Upper lobe of left lung (tissue), 4 donors: ENCODE data around the gene PBXIP1.

Experiments used
- EP300 ChIP-seq, 4 donors: sonication (generic); formaldehyde crosslinking; IDR thresholded peaks; one replicate each; pipeline ENCODE4 v1.5.1; 2017; ENCODE audit warnings: antibody characterized with exemption in 4 of 4, control low read depth in 2 of 4
- POLR2A ChIP-seq, 4 donors: fragments of 450-650 bp; IDR thresholded peaks; one replicate each; pipeline ENCODE4 v1.5.1; 2016 to 2017; ENCODE audit warnings: antibody characterized with exemption in 4 of 4, mild to moderate bottlenecking in 2 of 4
- POLR2AphosphoS5 ChIP-seq, 2 donors: sonication (generic); formaldehyde crosslinking; IDR thresholded peaks; one replicate each; pipeline ENCODE4 v1.5.1; 2017; ENCODE audit warnings: antibody characterized with exemption in 2 of 2
- TF ChIP-seq, protein P1 (sequence below), 6 experiments: fragments of 450-650 bp in 4 of 6; fragments of 200-600 bp in 2 of 6; sonication (generic) in 2 of 6; IDR thresholded peaks; one replicate each; pipeline ENCODE4 v1.5.1; 2016 to 2019; ENCODE audit warnings: antibody characterized with exemption in 6 of 6

DNA sequence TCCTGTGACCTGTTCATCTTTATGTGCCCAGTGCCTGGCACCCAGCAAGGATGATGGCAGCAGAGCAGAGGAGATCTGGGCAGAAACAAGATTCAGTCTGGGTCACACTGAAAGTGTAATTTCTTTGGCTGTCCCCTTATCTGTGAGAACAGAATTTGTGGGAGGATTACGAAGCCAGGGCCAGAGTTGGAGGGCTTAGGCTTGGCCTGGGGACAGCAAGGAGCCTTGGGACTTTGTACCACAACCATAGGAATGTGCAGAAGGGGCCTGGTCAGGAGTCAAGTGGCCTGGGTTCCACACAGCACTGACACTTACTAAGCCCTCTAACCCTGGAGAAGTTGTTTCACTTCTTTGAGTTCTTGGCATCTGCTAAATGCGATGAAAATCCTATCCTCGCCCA is 32.2 kb downstream of the PBXIP1 start:
- no peak for TF ChIP-seq POLR2A (IDR thresholded peaks at IDR 0.05)
- TF ChIP-seq, protein P1, sequence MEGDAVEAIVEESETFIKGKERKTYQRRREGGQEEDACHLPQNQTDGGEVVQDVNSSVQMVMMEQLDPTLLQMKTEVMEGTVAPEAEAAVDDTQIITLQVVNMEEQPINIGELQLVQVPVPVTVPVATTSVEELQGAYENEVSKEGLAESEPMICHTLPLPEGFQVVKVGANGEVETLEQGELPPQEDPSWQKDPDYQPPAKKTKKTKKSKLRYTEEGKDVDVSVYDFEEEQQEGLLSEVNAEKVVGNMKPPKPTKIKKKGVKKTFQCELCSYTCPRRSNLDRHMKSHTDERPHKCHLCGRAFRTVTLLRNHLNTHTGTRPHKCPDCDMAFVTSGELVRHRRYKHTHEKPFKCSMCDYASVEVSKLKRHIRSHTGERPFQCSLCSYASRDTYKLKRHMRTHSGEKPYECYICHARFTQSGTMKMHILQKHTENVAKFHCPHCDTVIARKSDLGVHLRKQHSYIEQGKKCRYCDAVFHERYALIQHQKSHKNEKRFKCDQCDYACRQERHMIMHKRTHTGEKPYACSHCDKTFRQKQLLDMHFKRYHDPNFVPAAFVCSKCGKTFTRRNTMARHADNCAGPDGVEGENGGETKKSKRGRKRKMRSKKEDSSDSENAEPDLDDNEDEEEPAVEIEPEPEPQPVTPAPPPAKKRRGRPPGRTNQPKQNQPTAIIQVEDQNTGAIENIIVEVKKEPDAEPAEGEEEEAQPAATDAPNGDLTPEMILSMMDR (IDR thresholded peaks at IDR 0.05) = no peak
- TF ChIP-seq POLR2AphosphoS5 (IDR thresholded peaks at IDR 0.05) = no peak
- TF ChIP-seq EP300 (IDR thresholded peaks at IDR 0.05) = no peak
